SKM-1 (cell line): ENCODE results near the gene ZNF566.

Experiments
- DNase-seq: peaks from one replicate; lab custom pipeline; 2025; ENCODE audit not compliant: unreplicated experiment; lab: John Stamatoyannopoulos, UW

Gene ZNF566

DNA sequence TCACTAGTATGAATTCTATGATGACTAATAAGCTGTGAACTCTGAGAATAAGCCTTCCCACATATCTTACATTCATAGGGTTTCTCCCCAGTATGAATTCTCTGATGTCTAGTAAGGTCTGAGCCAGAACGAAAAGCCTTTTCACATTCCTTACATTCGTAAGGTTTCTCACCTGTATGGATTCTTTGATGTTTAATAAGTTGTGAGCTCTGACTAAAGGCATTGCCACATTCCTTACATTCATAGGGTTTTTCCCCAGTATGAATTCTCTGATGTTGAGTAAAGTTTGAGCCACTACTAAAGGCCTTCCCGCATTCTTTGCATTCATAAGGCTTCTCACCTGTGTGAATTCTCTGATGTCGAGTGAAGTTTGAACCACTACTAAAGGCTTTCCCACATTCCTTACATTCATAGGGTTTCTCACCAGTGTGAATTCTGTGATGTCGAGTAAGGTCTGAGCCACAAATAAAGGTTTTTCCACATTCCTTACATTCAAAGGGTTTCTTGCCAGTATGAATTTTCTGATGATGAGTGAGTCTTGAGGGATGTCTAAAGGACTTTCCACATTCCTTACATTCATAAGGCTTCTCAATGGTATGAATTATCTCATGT is 40.2 kb downstream of the ZNF566 start:
- DNase-seq, result no peak

DNA sequence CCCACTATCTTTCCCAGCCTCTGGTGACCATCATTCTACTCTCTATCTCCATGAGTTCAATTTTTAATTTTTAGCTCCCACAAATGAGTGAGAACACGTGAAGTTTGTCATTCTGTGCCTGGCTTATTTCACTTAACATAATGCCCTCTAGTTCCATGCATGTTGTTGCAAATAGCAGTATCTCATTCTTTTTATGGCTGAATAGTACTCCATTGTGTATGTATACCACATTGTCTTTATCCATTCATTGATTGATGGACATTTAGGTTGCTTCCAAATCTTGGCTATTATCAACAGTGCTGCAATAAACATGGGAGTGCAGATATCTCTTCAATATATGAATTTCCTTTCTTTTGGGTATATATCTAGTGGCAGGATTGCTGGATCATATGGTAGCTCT is 48.0 kb downstream of the ZNF566 start:
- DNase-seq, result no peak

DNA sequence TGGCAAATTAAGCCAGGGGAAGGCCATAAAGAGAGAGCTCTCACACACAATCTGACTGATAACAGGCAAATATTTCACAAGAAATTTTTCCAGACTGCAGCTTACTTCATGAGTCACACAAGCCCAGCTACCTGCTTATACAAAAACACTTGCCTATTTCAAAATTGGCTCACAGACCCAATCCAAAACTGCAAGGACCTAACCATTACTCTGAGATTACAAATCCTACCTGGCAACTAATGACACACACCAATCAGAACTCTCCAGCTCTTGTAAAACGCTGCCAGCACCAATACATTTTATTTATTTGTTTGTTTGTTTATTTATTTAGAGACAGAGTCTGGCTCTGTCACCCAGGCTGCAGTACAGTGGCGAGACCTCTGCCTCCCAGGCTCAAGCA is 52.8 kb downstream of the ZNF566 start:
- DNase-seq, result no peak

DNA sequence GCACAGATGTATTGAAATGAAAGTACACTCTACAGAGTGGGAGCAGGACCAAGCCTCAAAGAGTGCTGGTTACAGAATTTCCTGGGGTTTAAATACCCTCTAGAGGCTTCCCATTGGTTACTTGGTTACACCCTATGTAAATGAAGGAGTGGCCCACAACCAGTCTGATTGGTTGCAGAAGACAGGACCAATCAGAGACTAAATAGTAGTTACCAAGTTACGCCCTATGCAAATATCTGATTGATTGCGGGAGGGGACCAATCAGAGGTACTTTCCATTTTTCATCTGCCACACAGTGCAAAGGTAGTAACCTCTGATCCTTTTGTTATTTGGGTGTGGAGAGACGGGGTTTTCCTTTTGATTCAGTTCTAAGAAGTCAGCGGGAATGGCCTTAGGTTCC is 65.4 kb downstream of the ZNF566 start:
- no peak for DNase-seq

DNA sequence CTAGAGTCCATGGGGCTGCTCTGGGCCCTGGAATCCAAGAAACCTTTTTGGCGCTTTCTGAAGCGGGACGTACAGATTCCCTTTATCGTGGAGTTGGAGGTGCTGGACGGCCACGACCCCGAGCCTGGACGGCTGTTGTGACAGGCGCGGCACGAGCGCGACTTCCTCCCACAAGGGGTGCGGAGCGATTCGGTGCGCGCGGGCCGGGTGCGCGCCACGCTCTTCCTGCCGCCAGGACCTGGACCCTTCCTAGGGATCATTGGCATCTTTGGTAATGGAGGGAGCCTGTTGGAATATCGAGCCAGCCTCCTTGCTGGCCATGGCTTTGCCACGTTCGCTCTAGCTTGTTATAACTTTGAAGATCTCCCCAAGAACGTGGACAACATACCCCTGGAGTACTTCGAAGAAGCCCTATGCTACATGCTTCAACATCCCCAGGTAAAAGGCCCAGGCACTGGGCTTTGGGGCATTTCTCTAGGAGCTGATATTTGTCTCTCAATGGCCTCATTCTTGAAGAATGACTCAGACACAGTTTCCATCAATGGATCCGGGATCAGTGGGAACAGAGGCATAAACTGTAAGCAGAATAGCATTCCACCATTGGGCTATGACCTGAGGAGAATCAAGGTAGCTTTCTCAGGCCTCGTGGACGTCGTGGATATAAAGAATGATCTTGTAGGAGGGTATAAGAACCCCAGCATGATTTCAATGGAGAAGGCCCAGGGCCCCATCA is 67.4 kb downstream of the ZNF566 start:
- DNase-seq, result no peak

DNA sequence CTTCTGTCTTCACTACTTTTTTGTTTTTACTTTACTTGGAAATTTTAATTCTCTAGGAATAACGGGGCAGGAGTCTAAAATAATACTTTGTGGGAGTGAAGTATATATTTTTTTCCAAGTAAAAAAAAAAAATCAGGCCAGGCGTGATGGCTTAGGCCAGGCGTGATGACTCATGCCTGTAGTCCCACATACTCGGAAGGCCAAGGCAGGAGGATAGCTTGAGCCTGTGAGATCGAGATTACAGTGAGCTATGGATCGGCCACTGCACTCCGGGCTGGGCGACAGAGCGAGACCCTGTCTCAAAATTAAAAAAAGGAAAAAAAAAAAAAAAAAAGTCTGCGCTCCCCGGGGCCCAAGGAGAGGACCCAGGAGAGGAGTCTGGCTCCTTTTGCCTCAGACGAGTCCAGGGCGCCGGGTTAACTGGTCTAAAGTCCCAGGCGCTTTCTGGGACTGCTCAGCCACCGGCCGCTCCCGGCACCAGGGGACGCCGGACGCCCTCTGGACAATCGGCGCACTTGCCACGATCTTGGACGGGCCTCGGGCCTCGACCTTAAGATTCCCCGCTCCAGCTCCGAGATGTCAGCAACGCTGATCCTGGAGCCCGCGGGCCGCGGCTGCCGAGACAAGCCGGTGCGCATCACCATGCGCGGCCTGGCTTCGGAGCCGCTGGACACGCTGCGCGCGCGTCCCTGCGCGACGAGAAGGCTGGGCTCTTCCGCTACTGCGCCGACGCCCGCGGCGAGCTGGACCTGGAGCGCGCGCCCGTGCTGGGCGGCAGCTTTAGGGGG is 68.2 kb downstream of the ZNF566 start:
- DNase-seq, result no peak

DNA sequence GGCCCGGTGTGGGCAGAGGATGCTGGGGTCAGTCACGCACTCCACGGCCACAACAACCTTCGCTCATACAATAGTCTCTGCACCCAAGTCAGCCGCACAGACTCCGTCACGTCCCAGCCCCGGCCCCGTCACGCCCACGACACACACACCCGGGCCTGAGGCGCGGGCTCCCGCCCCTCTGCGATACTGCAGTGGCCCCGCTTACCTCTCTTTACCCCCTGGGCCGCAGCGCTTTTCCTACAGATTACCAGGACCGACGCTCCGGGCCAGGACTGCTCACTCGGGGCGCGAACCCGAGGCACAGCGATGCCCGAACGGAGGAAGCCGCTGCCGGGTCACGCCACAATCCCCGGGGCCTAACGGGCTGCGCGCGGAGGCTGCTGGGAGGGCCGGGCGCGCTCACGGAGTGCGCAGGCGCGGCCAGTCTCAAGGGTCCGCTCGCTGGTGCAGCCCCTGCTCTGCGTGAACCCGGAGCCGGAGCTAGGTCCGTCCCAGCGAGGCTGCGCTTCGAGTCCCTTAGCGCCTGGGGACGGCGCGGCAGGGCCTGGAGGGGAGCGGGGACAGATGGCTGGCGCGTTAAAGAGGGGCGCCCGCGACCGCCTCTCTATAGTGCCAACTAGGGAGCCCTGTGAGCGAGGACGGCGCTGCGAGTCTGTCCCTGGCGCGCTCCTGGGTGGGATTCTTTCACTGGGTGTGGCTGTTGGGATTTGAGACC is 70.9 kb downstream of the ZNF566 start, which contains the start of gene ZFP82:
TSS of gene ZFP82 (minus strand) at position 358 of the 715 bp plus-strand sequence. CDS start 8,855 bp downstream, outside the sequence.
- DNase-seq, result no peak

DNA sequence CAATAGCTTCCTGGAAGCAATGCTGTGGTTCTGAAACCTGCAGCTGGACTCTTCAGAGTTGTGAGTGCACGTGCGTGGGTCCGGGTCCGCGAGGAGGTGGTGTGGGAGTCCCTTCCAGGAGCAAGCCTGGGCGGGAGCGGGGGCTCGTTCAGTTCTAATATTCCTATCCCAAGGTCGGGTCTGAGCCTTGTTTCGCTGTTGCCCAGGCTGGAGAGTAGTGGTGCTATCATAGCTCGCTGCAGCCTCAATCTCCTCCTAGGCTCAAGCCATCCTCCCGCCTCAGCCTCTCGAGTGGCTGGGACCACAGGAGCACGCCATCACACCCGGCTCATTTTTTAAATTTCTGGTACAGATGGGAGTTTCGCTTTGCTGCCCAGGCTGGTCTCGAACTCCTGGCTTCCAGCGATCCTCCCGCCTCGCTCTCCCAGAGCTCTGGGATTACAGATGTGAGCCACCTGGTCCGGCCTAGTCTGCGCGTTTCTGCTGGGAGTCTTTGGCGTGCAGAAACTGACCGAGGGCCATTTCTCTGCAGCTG is 71.5 kb downstream of the ZNF566 start:
- no peak for DNase-seq

DNA sequence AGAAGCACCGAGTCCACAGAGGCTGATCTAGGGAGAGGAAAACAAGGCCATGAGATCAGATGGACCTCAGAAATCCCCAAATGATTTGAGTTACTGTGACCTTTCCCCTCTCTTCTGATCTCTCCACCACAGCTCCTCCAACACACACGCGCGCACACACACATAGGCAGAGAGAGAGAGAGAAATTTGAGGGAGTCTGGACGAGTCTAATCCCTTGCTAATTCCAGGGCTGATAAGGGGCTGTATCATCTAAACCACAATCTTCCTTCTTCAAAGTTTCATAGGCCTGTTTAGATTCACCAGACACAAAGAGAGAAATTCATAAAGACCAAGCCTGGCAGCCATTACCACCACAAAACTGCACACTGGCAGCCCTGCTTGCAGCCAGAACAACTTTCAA is 79.5 kb downstream of the ZNF566 start:
- no peak for DNase-seq

DNA sequence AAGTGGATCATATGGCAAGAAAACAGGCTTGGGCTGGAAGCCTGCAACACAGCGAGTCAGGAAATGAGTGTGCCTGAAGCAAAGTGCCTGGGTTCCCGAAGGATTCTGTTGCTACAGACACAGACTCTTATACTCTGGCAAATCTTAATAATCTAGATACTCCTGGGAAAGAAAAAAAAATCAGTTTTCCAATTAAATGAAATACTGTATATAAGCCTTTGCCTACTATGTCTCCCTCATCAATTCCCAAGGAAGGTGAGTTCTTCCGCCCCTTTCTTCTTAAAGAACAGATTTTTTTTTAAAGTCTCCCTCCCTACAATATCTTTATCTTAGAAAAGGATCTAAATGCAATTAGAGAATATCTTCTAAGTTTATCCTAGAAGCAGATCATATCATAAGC is 81.3 kb downstream of the ZNF566 start:
- no peak for DNase-seq

DNA sequence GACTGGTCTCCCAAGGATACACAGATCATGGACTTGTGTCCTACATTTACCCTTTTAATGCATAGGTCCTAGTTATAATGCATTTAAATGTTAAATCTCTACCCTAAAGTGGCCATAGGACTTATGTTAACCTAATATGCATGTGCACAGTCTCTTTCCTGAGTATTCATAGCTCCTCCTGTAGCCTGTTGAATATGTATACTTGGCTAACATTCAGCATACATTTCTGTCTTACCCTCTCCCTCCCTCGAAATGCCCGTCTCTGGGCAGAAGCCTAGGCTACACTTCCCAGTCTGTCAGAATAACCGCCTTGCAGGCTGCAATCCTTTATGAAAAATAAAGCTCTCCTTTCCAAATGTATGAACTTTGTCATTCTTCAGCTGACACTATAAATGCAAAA is 84.9 kb downstream of the ZNF566 start:
- no peak for DNase-seq

DNA sequence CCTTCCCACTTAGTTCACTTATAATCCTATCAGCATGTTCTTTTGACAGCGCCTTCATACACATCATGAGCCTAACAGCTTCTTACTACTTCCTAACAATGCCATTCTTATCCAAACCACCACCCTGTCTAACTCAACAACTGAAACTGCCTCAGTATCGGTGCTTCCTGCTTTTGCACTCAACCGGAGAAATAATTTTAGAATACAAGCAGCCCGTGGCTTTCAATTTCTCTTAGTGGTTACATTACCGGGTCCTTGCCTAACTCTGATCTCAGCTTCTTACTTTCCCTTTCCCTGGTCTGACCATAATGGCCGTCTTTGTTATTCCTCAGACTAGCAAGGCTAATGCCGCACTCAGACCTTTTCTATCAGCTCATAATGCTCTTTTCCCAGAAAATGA is 87.9 kb downstream of the ZNF566 start:
- no peak for DNase-seq

DNA sequence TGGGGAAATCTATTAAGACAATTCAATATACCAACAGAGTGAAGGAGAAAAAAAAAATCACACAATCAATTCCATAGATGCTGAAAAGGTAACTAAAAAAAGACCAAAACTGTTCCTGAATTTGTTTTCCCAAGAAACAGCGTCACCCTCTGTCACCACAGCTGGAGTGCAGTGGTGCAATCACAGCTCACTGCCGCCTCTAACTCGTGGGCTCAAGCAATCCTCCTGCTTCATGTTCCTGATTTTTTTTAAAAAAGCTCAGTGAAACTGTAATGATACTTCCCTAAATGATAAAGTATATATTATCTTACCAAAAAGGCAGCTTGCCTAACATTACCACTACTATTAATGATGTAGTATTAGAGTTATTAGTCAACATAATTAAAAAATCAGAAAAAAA is 90.8 kb downstream of the ZNF566 start:
- DNase-seq, result no peak
